GM23338 (cell line): ENCODE results near the gene DCAF5.
A peak's percentile ranks its signal among the peaks of the same experiment; 100 is the strongest.

Experiments used
- EZH2 ChIP-seq: fragments of 200-600 bp; sonication (generic); IDR thresholded peaks from one replicate; pipeline ENCODE4 v1.8.0; 2017; ENCODE audit warnings: antibody characterized with exemption, mild to moderate bottlenecking, low read depth; ENCODE audit not compliant: unreplicated experiment
- EZH2phosphoT487 ChIP-seq: fragments of 200-600 bp; sonication (generic); IDR thresholded peaks from one replicate; pipeline ENCODE4 v1.8.1; 2018; ENCODE audit warnings: antibody characterized with exemption; ENCODE audit not compliant: unreplicated experiment
- ZNF114 ChIP-seq: fragments of 250-450 bp; sonication (Bioruptor Pico); IDR thresholded peaks from 2 replicates; pipeline ENCODE4 v1.5.0; 2020; ENCODE audit warnings: mild to moderate bottlenecking, moderate library complexity
- TF ChIP-seq, protein P1 (sequence below), 2 experiments: fragments of 200-600 bp in 1 of 2; sonication (generic) in 1 of 2; conservative IDR thresholded peaks; 2 replicates each; pipeline versions ENCODE4 v1.5.1 to v1.6.1; 2016 to 2017; ENCODE audit warnings: antibody characterized with exemption in 2 of 2, low read depth in 2 of 2, mild to moderate bottlenecking in 2 of 2, moderate library complexity in 1 of 2
- TF ChIP-seq, protein P2 (sequence below): IDR thresholded peaks from one replicate; pipeline ENCODE4 v1.6.1; 2018; ENCODE audit warnings: antibody characterized with exemption; ENCODE audit not compliant: unreplicated experiment

DNA sequence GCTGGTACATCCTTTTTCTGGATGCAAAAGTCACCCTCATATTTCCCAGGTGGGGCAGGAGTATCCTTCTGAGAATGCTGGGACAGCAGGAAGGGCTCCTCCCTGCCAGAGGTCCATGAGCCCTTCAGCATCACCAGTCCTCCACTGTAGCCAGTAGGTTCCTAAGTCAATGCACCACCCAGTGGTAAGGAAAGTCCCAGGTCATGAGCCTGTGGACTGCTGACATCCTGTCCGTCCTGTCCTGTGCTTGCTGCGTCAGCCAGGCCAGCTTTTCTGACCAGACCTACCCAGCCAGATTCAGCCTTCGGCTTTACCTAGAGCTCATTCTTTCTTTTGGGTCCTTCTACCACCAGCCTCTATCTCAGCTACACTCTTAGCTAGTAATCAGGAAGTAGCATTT, 150.8 kb downstream of the DCAF5 start:
- TF ChIP-seq, protein P1, sequence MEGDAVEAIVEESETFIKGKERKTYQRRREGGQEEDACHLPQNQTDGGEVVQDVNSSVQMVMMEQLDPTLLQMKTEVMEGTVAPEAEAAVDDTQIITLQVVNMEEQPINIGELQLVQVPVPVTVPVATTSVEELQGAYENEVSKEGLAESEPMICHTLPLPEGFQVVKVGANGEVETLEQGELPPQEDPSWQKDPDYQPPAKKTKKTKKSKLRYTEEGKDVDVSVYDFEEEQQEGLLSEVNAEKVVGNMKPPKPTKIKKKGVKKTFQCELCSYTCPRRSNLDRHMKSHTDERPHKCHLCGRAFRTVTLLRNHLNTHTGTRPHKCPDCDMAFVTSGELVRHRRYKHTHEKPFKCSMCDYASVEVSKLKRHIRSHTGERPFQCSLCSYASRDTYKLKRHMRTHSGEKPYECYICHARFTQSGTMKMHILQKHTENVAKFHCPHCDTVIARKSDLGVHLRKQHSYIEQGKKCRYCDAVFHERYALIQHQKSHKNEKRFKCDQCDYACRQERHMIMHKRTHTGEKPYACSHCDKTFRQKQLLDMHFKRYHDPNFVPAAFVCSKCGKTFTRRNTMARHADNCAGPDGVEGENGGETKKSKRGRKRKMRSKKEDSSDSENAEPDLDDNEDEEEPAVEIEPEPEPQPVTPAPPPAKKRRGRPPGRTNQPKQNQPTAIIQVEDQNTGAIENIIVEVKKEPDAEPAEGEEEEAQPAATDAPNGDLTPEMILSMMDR (conservative IDR thresholded peaks at IDR 0.05; ENCODE audit: low read depth in 2 of 2) = peak; percentile 27 to 66; a peak in 3 of 4 replicates
- TF ChIP-seq, protein P2, sequence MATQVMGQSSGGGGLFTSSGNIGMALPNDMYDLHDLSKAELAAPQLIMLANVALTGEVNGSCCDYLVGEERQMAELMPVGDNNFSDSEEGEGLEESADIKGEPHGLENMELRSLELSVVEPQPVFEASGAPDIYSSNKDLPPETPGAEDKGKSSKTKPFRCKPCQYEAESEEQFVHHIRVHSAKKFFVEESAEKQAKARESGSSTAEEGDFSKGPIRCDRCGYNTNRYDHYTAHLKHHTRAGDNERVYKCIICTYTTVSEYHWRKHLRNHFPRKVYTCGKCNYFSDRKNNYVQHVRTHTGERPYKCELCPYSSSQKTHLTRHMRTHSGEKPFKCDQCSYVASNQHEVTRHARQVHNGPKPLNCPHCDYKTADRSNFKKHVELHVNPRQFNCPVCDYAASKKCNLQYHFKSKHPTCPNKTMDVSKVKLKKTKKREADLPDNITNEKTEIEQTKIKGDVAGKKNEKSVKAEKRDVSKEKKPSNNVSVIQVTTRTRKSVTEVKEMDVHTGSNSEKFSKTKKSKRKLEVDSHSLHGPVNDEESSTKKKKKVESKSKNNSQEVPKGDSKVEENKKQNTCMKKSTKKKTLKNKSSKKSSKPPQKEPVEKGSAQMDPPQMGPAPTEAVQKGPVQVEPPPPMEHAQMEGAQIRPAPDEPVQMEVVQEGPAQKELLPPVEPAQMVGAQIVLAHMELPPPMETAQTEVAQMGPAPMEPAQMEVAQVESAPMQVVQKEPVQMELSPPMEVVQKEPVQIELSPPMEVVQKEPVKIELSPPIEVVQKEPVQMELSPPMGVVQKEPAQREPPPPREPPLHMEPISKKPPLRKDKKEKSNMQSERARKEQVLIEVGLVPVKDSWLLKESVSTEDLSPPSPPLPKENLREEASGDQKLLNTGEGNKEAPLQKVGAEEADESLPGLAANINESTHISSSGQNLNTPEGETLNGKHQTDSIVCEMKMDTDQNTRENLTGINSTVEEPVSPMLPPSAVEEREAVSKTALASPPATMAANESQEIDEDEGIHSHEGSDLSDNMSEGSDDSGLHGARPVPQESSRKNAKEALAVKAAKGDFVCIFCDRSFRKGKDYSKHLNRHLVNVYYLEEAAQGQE = no peak
- TF ChIP-seq EZH2 (no peak), EZH2phosphoT487 (no peak), ZNF114 (no peak)
